ENCODE data around the gene CDC20. TPM values are rescaled to one million over a fixed set of nuclear protein-coding genes. Genes with fewer than 3 reads are reported as not detected.
A peak's percentile ranks its signal among the peaks of the same experiment; 100 is the strongest.

Gene CDC20
- total RNA-seq = 10 to 100 TPM in 1 of 9 donors, 1 to 10 TPM in 5, under 1 TPM in 3; 0.32 to 12.8 (median 2.1) TPM
- 1 to 10 TPM in 2 of 3 donors, under 1 TPM in 1; 0.88 to 3.0 (median 2.6) TPM for polyA plus RNA-seq
- long read RNA-seq, donor 1, partial matches to known transcripts = 167 of 182 reads
- long read RNA-seq, donor 1, other reads (novel, unspliced or antisense) = 11 of 182 reads
- long read RNA-seq, donor 2 = 0 reads
- long read RNA-seq, donor 3, partial matches to known transcripts = 0 of 2 reads
- long read RNA-seq, donor 3, other reads (novel, unspliced or antisense) = 0 of 2 reads
- long read RNA-seq, donor 4, partial matches to known transcripts = 0 of 2 reads
- long read RNA-seq, donor 4, other reads (novel, unspliced or antisense) = 0 of 2 reads
- long read RNA-seq, donor 5, partial matches to known transcripts = 0 of 6 reads
- long read RNA-seq, donor 5, other reads (novel, unspliced or antisense) = 1 of 6 reads
- long read RNA-seq, donor 6 = 0 reads
- long read RNA-seq, donor 7, partial matches to known transcripts = 0 of 3 reads
- long read RNA-seq, donor 7, other reads (novel, unspliced or antisense) = 0 of 3 reads
- long read RNA-seq, donor 8, transcript CDC20-201 (11 exons, 1,675 nt) = major isoform, 6 of 7 reads
- long read RNA-seq, donor 8, partial matches to known transcripts = 0 of 7 reads
- long read RNA-seq, donor 8, other reads (novel, unspliced or antisense) = 0 of 7 reads
- long read RNA-seq, donor 9, partial matches to known transcripts = 0 of 3 reads
- long read RNA-seq, donor 9, other reads (novel, unspliced or antisense) = 0 of 3 reads
- long read RNA-seq, donor 10, partial matches to known transcripts = 0 of 1 reads
- long read RNA-seq, donor 10, other reads (novel, unspliced or antisense) = 0 of 1 reads

- peak within 1 kb of the TSS in 4 of 5 donors; percentile 81 to 91 (median 84) for H3K27ac ChIP-seq
- H3K4me3 ChIP-seq = peak within 1 kb of the TSS; percentile 27 to 80 (median 65)
- 0 to 4% (median 3%) methylated on average over 19 to 59 of the region's 59 CpGs for WGBS, 4 donors
- TF ChIP-seq POLR2A (IDR thresholded peaks at IDR 0.05) (no peak), CTCF (IDR thresholded peaks at IDR 0.05) (no peak)
- H3K9me3 ChIP-seq (replicated peaks in 1 of 3) = no peaks in the 10 kb centered on the region
- peaks cover 5 to 18% of the 10 kb centered on the region in 2 donors for H3K4me1 ChIP-seq (replicated peaks in 1 of 2)
- DNase-seq = peak; percentile 98 to 99 (median 99)
- intact Hi-C loops (cut with DNase I) = loop anchor here in 1 of 2 donors (5.0 kb wide), 1 partner anchor 122 kb away; no protein-coding TSS in a partner anchor
- H3K27me3 ChIP-seq = no peaks in the 10 kb centered on the region
- H3K36me3 ChIP-seq (replicated peaks in 1 of 2) = peaks cover 0 to 29% of the 10 kb centered on the region in 2 donors
Measured at GRCh38 chr1:43358746-43359693, at the start of gene CDC20. TSS of gene CDC20 (plus strand) at chr1:43358981. CDS start at chr1:43359216, 235 bp downstream.

GRCh38 chr1:43309405-43310025 is 49.3 kb upstream of the CDC20 start:
- TF ChIP-seq POLR2A (IDR thresholded peaks at IDR 0.05) (no peak), CTCF (IDR thresholded peaks at IDR 0.05) (no peak)
- intact Hi-C loops (cut with DNase I) = no loop called here
- H3K27me3 ChIP-seq = no peaks in the 10 kb centered on the region
- peak in 1 of 7 donors; percentile 12 for DNase-seq
- 81 to 93% (median 84%) methylated on average over 5 to 13 of the region's 13 CpGs for WGBS, 4 donors
- no peak overlapping the region for H3K27ac ChIP-seq
- no peaks in the 10 kb centered on the region for H3K9me3 ChIP-seq (replicated peaks in 1 of 3)
- no peaks in the 10 kb centered on the region for H3K4me1 ChIP-seq (replicated peaks in 1 of 2)
- no peak overlapping the region for H3K4me3 ChIP-seq
- H3K36me3 ChIP-seq (replicated peaks in 1 of 2) = no peaks in the 10 kb centered on the region

- TF ChIP-seq POLR2A (IDR thresholded peaks at IDR 0.05) (no peak), CTCF (IDR thresholded peaks at IDR 0.05) (no peak)
- Histone ChIP-seq H3K27me3 (no peaks in the 10 kb centered on the region), H3K4me1 (replicated peaks in 1 of 2) (no peaks in the 10 kb centered on the region), H3K36me3 (replicated peaks in 1 of 2) (no peaks in the 10 kb centered on the region), H3K4me3 (no peak overlapping the region), H3K9me3 (replicated peaks in 1 of 3) (no peaks in the 10 kb centered on the region), H3K27ac (no peak overlapping the region)
- DNase-seq = peak in 1 of 7 donors; percentile 3
- 94 to 97% (median 96%) methylated on average over 6 to 9 of the region's 9 CpGs for WGBS, 4 donors
- intact Hi-C loops (cut with DNase I) = no loop called here
Measured at GRCh38 chr1:43311521-43311920, 47.3 kb upstream of the CDC20 start.

All from adrenal gland (tissue), 19 donors.